NCI-H226 (cell line): ENCODE measurements around the gene GMPPA.

ENCODE experiments used
- DNase-seq: peaks from one replicate; pipeline ENCODE4 v3.0.0-alpha.2; 2015

GMPPA gene

DNA sequence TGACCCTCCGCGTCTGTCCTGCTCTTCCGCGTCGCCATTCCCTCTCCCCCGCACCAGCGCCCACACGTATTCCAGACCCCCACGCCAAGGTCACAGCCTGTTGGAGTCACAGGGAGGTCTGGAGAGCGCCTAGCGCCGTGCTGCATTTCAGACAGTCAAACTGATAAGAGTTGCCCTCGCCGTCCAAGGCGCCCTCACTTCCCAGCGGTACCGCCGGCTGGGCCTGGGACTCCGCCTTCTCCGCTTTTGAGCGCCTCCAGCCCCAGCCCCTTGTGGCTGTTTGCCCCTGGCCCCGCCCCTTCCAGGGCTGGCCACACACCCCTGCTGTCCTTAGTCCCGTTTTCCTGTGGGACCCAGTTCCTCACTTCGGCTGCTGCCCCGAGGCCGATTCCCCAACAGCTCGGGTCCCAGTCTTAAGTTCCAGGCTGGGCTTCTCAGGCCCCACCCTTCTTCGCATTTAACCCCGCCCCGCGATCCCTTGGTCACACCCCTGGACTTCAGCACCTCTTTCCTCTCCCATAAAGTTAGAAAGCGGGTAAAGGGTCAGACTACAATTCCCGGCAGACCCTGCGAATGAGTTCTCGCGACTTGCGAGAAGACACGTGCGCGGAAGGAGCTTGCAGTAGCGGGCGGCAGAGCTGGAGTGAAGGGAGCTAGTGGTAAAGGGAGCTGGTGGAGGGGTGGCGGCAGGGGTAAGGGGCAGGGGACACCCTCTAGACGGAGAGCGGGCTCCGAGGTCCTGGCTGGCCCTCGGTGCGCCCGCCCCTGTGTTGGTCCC lies at the start of gene GMPPA:
GMPPA (plus strand) TSS at position 612 of the 778 bp plus-strand sequence. CDS start 1,085 bp downstream, outside the sequence.
- peak; percentile 97 for DNase-seq

DNA sequence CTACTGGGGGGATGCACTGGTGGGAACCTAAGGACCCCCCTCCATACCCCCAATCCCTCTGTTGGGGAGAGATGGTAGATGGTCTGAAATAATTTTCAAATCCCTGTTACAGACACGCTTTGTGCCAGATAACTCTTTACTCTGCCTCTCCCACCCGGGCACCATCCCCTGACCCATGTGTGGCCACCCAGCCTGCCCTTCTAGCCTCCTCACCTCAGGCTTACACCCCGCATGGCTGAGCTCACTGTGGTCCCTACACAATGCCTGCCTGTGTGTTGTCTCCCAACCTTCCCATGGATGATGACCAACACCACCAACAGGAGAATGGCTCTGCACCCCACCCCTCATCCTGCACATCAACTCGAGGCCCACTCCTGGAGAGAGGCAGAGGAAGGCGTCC lies 49.1 kb upstream of the GMPPA start:
- no peak for DNase-seq

DNA sequence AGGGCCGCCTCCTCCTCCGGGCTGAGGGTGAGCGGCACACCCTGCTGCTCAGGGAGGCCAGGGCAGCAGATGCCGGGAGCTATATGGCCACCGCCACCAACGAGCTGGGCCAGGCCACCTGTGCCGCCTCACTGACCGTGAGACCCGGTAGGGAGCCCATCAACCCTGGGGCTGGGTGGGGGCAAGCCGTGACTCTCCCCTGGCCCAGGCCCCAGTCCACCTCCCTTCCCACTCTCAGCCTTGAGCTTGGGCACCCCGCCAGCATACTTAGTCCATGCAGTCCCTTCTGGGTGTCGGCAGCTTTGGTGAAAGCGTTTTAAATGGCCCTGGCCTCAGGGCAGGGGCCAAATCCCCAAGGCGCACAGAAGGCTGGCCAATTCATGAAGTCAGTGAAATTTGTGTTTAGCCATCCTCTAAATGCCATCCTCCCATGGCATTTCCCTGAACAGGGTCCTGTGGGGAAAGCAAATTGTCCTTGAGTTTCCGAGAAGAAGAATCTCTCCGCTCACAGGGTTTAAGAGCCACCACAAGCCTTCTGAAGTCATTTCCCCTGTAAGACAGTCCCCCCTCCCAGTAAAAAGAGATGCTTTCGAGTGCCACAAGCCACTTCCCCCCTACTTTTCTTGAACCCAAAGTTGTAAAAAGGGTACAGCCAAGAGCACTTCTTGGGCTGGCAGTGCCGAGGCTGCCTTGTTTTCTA lies 46.9 kb upstream of the GMPPA start:
- DNase-seq: peak; percentile 43

DNA sequence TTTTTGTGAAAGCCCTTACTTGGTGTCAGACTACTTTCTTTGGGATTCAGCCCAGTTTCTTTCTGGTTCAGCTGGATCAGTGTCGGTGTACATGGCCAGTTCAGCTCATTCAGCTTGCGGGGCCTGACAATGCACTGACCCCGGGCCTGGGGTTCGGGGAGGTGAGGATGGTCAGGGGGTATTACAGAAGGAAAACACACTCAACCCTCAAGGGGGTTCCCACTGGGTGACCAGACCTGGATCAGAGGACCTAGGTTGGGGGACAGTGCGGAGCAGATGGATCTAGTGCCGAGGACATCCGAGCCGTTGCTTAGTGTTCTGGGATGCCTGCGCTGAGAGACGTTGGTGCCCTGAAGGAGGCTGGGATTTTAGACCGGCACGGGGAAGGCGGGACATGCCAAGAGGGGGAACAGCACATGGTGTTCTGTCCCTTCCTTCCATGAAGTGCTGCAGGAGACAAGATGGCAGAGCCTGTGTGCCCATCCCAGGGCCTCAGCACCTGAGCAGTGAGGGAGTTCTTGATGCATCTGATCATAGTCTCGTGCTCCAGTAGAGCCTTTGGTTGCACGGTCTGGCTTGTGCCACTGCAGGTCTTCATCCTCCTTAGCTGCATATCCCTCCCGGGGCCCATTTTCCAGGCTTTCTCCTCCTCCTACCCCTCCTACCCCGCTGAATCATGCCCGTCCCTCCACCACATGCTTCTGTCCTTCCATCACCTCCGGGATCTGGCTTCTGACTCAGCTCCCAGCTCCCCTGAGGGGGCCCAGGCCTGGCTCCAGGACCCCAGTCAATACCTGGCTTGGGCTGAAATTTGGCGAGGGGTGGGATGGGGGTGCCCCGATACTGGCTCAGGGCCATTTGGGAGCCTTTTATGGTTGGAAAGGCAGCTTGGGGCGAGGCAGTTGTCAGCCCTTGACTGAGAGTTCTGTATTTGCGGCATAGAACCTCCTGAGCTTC lies 46.1 kb upstream of the GMPPA start:
- peak; percentile 99 for DNase-seq

DNA sequence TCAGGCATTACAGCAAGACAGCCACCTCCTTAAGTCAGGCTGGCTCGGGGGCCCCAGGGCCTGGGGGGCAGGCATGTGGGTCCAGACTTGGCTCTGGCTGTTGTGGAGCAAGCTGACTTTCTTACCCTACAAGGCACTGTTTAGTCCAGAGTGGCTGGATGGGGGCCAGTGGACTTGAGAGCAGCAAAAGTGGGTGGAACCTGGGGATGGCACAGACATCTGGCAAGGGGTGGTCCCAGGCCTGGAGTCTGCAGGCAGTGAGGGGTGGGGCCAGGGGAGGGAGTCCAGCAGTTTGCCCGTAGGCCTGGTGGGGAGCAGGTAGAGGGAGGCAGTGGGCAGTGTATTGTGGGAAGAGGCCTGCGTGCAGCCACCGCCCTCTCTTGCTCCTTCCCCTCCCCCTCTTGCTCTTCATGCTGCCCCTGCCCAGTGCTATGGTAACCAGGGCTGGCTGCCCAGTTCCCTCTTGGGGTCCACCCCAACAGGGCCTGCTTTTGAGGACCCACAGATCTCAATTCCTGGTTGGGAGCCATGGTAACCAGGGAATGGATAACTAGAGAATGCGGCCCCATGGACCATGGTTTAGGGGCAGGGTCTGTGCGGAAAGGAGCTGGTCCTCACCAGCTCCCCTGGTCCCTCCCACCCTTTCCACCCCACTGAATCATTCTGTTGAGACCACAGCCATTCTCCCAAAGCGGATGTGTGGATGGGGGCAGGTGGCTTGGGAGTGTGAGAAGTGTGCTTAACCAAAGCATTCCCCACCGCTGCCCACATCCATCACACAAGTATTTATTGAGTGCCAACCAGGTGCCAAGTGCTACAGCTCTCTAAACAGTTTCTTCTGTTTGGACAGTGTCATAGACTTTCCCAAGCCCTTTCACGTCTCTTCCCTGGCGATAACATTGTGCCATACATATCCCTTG lies 44.8 kb upstream of the GMPPA start:
- peak; percentile 98 for DNase-seq

DNA sequence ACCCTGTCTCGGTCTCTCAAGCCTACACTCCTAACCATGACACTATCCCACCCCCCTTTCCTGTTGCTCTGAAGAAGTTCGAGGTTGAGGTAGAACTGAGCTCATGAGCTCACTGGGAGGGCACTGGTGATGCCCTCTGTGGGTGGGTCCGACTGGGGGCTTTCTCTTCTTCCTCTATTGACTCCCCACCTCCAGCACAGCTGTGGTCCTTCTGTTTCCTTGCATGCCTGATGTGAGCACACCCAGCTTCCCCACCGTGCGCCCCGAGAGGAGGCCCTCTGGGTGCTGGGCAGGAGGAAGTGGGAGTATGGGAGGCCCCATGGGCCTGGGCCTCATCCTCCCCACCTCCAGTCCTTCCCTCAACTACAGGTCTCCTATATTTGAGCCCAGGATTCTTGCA lies 43.1 kb upstream of the GMPPA start:
- DNase-seq: no peak

DNA sequence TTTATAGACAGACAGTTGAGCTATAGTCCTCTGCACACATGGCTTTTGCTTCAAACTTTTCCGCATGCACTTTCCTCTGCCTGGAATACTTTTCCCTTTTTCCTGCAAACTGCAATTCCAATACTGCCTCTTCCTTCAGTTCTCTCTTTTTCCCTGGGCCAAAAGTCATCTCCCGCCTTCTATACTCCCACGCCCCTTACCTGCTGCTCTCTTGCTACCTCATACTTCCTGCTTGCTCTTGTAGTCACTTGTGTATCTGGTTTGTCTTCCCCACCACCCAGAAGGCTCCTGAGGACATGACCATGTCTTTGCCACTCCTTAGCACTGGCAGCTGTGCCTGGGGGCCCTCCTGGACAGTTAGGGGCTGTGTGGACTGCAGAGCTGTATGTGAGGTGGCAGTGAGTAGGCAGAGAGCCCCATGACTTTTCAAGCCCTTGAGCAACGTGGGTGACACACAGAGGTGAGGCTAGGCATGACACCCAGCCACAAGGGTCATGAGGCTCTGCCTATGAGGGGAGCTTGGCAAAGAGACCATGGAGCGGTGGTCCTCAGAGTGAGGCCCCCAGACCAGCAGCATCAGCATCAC lies 40.8 kb upstream of the GMPPA start:
- DNase-seq: no peak

DNA sequence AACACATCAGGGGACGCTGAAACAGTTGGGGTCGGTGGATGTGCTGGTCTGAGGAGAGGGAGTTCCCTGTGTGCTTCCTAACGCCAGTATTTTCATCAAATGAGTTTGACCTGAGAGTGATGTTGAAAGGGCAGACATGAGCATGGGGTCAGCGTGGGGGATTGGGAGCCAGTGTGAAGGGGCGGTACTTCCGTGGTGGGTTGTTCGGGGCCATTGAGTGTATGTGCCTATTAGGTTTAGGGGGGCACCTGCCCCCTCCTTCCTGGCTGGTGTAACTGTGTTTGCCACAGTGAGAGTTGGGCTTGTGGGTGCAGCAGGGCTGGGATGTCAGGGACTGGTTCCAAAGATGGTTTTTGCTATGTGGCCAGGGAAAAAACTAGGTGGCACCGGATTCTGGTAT lies 39.7 kb upstream of the GMPPA start:
- DNase-seq: no peak

DNA sequence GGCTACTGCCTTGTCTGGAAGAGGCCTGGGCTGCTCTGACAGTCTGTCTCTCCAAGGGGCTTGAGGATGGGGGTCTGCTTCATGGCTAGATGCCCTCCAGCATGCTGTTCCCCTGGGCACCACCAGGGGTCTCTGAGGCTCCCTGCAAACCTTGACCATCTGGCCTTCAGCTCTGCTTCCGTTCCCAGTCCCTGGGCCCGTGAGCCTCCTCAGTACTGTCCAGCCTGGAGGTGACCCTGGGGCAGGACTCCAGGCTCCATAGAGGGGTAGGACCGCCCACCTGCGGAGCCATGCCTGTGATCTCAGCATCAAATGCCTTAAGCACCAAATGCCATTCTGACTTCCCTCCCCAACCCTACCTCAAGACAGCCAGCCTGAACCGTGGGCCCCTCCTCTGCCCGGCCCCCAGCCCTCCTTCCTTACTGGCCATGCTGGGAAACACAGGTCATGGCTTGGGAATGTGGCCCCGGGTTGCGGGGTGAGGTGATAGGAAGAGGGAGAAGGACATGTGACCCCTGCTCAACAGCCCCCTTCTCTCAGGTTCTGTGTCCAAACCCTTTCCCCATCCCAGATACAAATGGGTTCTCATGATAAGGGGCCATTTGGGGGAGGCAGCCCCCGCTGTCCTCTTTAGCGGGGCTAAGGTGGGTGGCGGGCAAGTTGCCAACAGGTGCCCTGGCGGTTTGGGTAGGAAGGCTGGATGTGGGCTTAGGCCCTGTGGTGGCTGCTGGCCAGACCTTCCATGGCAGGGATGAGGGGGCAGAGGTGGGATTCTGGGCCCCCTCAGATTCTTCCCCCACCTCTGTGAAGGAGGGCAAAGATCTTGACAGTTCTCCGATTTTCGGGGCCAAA lies 39.0 kb upstream of the GMPPA start:
- DNase-seq: peak; percentile 93

DNA sequence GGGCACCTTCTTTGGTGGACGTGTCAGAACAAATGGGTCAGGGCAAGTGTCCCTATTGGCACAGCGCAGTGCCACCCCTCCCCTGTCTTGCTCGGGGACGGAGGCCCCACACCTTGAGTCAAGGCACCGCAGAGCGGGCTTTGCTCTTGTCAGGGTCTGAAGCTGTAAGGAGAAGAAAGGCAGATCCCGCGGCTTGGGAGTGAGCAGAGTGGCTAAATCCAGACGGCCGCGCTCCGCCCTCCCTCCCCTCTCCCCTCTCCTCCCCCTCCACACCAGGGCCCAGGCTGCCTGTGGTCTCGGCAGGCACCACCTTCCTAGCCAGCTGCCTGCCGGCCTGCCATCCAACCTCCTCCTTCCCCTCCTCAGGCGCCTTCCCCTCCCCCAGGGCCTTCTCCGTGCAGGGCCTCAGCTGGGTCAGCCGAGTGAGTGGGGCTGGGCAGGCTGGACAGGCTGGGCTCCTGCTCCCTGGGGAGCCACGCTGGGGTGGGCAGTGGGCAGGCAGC lies 38.2 kb upstream of the GMPPA start:
- peak; percentile 98 for DNase-seq

DNA sequence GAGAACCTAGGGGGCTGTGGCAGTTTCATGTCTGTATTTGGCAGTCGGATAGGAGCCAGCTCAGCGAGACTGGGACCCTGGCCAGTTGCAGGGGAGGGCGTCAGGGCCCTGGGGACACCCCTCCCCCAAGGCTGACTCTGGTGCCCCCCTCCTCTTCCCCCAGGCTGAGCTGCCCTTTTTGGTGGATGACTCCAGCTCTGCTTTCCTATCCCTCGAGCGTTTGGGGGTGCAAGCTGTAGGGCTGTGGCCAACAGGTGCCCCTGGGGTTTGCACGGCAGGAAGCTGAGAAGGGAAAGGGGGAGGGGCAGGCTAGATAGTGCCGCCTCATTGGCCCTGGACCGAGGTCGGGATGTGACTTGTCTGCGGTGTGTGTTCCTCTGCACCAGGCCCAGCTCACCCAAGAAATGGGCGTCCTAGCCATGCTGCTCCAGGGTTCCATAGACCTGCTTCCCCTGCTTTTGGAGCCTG lies 37.6 kb upstream of the GMPPA start:
- DNase-seq: peak; percentile 92

DNA sequence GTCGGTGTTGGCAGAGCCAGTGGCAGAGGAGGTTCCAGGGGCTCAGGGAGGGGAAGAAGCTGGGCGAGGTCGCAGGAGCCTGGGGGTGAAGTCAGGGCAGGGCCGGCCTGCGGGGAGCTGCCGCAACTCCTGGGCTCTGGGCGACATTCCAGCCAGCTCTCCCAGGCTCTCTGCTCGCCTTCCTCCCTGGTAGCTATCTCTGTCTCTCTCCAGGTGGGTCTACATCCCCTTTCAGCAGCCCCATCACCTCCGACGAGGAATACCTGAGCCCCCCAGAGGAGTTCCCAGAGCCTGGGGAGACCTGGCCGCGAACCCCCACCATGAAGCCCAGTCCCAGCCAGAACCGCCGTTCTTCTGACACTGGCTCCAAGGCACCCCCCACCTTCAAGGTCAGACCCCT lies 37.0 kb upstream of the GMPPA start:
- DNase-seq: peak; percentile 35

DNA sequence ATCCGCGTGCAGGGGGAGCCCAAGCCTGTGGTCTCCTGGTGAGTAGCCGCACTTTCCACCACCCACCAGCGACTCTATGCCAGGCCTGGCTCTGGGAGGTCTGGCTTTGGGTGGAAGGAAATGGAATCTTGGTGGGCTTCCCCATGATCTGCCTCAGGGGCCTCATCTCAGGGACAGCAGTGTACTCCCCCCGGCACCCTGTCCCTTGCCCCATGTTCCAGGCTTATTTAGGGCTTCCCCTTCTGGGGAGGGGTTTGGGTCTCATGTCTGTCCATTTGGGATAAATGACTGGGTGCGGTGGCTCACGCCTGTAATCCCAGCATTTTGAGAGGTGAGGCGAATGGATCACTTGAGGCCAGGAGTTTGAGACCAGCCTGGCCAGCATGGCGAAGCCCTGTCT lies 36.3 kb upstream of the GMPPA start:
- no peak for DNase-seq

DNA sequence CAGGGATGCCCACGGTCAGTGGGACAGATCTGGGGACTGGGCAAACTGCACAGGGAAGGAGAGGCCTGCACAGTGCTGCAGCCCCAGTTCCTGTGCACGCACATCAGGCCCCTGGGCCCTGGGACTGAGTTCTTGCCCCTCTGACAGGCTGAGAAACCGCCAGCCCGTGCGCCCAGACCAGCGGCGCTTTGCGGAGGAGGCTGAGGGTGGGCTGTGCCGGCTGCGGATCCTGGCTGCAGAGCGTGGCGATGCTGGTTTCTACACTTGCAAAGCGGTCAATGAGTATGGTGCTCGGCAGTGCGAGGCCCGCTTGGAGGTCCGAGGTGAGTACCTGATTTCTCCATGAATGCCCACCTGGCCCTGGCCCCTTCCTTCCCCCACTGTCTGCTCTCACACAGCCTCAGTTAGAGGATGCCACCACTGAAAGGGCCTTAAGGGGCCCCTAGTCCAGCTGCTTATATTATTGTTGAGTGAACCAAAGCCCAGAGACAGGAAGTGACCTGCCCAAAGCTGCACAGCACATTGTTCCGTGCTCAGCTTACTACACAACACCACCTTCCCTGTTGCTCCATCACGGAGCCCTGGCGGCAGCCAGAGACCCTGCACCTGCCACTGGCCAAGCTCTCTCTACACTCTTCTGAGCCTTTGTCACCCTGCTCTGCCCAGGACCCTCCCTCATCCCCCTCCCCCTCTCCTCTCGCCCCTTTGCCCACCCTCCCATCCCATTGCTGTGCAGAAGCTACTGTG lies 34.2 kb upstream of the GMPPA start:
- no peak for DNase-seq

DNA sequence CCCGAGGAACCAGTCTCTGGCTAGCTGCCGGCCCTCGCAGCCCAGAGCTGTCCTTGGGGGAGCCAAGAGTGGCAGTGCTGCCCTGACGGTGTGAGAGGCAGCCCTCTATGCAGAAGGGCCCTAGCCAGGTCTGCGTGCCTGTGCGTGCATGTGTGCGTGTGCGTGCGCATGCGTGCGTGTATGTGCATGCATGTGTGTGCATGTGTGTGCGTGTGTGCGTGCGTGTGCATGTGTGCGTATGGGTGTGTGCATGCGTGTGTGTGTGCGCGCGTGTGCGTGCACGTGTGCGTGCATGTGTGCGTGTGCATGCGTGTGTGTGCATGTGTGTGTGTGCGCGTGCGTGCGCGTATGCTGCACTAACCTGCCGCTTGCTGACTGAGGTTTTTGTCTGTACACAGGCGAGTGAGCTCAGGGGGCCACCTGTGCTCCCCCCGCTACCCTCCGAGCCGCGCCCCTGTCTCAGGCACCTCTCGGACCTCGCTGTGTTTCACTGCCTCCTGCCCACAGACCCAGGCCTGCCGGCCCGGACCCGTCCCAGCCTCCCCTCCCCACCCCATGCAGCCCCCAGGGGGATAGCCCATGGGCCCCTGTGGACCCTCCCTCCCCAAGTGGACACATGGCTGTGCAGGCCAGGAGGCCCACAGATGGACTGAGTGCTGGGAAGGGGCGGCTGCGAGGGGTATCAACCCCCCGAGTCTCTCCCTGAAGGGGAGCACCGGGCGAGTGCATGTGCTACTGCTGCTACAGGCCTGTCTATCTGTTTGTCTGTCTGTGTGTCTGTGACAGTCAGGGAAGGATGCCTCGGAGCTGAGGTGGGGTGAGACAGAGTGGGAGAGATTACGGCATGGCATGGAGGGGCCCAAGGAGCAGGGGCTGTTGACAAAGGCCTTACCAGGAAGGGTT lies 32.8 kb upstream of the GMPPA start:
- DNase-seq: no peak

DNA sequence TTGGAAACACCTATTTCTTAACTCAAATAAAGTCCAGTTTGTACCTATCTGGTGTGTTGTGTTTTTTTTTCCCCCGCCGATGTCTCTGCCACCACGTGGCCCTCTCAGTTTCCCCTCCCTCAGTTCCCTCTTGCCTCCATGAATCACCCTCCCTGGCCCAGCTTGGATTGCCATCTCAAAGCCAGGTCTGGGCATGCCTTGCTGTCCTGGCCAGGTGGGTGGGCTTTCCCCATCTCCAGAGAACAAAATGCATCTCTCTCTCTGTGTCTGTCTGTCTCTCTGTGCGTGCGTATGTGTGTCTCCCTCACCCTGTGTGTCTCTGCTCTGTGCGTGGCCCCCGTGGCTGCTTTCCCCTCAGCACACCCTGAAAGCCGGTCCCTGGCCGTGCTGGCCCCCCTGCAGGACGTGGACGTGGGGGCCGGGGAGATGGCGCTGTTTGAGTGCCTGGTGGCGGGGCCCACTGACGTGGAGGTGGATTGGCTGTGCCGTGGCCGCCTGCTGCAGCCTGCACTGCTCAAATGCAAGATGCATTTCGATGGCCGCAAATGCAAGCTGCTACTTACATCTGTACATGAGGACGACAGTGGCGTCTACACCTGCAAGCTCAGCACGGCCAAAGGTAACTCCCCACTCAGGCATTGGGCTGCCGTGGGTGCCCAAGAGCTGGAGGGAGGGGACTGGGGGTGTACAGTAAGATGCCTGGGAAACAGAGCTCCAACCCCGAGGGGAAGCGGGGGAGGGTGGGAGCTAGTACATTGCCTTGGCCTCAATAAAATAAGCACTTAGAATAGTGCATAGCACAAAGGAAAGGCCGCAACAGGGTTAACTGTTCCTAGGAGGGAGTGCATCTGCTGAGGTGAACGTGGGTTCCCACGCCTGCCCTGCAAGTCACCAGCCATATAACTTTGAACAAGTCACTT lies 31.6 kb upstream of the GMPPA start:
- no peak for DNase-seq

DNA sequence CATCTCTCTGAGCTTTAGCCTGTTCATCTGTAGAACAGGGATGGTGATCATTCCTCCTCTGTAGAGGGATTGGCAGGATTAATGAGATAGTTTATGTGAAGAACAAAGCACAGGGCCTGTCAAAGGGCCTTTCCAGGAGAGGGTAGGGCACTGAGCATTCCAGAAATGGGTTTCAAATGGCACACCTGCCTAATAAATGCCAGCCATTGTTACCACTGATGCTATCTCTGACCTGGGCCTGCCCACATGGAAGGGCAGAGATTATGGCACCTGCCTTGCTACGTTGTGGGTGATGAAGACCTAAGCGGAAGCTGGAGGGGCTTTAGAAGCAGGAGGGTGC lies 31.0 kb upstream of the GMPPA start:
- no peak for DNase-seq
